GM21576 (cell line): Measurements from ENCODE around the gene RADIL.
A peak's percentile ranks its signal among the peaks of the same experiment; 100 is the strongest.
"Not testable (repeated sequence)": the region's sequence is repeated elsewhere in the genome, so short reads cannot be mapped to it uniquely, and the experiment has no call there.

Experiments used
- ATAC-seq: cut with Tn5 transposase; IDR thresholded peaks from one replicate; pipeline ENCODE4 v1.9.1; 2021; ENCODE audit warnings: mild to moderate bottlenecking, moderate library complexity; ENCODE audit not compliant: unreplicated experiment

RADIL gene

DNA sequence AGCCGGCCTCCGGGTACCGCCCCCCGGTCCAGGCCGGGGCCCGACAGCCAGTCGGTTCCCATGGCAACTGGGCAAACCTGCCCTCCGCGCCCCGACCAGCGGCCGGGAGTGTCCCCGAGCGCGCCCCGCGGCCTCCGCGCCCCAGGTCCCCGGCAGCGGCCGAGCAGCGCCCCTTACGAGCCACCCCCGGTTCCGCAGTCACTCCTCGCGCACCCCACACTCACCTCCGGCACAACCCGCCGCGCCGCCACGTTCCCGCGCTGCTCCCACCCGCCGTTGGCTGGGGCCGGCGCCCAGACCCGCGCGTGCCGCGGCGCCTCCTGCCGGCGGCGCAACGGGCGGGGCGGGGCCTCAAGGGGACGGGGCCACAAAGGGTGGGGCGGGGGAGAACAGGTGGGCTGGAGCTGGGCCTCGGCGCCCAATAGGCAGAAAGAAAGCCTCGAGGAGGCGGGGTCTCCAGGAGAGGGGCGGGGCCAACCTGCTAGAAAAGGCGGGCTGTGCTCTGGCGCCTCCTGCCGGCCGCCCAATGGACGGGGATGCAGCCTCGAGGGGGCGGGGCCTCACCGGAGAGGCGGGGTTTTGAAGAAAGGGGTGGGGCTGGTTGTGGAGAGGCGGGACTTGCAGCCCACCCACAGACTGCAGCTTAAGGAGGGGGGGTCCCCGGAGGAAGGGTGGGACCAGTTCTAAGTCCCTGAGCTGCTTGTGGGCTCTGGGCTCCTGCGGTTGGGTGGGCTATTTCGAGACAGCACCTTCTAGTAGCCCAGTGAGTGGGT lies at the start of gene RADIL:
Gene RADIL, minus strand, starts transcription at position 345 of the 773 bp plus-strand sequence. CDS start 5,577 bp downstream, outside the sequence.
- peak; percentile 90 for ATAC-seq

DNA sequence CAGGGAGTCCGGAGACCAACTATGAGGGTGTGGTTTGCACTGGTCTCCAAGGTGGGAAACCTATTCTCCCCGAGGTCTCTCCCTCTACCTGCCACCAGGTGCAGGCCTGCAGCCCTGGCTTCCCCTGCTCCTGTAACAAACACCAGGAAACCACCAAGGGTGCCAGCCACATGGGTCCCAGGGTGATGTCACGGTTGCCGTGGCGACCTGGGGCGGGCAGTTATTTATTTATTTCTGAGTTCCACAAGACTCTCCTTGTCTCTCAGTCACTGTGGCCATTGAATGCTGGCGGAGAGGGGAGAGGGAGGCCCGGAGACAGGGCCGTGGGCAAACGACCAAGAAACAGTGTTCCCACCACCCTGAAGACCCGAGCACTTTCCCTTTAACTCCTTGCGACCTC lies 48.4 kb upstream of the RADIL start:
- ATAC-seq: no peak

DNA sequence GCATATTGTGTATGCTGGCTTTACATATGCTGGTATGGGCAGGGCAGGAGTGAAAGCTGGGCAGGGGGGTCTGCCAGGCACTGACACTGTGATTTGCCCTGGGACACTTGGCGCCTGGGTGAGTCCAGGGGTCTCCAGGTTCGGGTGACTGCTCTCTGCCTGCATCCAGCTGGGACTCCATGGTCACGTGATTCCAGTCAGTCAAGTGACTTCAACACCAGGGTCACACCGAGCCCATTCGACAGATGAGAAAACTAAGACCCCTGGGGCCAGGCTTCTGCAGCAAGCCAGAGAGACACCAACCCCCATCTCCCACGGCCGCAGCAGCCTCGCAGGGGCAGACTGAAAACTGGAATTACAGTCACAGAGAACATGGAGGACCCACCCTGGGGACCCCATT lies 45.5 kb upstream of the RADIL start:
- ATAC-seq: no peak

DNA sequence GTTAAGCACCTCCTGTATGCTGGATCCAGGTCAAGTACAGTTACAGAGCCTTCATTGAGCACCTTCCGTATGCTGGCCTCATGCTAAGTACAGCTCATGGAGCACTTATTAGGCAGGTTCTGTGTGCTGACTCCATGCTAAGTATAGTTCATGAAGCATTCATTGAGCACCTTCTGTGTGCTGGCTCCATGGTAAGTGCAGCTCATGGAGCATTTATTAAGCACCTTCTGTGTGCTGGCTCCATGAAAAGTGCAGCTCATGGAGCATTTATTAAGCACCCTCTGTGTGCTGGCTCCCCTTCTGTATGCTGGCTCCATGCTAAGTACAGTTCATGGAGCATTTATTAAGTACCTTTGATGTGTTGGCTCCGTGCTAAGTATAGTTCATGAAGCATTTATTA lies 44.9 kb upstream of the RADIL start:
- ATAC-seq: no peak

DNA sequence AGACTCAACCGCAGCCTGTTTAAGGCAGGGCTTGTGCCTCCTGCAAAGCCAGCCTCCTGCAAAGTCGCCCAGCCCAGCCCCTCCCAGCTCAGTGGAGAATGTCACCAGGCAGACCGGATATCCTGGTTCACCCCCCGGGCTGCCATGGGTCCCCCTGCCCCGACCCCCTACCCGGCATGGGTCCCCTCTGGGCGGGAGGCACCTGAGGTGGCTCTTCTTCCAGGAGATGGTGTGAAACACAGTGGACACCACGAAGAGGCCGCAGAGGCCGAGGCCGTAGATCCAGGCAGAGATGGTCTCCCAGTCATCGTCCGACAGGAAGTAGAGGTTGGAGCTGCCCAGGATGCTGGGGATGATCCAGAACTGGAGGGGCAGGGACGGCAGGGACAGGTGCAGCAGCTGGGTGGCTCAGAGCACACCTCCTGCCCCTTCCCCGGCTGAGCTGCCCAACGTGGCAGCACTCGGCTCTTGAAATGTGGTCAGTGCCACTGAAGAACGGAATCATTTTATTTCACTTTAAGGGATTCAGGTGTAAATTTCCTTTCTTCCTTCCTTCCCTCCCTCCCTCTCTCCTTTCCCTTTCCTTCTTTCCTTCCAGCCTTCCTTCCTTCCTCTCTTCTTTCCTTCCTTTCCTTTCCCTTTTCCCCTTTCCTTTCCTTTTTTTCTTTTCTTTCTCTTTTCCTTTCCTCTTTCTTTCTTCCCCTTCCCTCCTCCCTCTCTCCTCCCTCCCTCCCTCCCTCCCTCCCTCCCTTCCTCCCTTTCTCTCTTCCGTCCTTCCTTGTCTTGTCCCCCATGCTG lies 36.7 kb upstream of the RADIL start:
- no peak for ATAC-seq

DNA sequence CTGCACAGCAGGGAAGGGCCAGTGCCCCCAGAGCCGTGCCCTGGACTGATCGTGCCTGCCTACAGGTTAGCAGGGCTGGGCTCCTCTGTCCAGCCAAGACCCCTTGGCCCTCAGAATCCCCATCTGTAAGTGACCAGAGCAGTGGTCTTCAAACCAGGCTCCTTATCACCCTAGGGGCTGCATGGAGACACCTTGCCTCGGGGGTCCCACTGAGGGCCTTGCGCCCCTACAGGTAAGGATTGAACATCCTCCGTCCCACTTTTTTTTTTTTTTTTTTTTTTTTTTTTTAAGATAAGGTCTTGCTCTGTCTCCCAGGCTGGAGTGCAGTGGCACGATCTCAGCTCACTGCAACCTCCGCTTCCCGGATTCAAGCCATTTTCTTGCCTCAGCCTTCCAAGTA lies 32.6 kb upstream of the RADIL start:
- no peak for ATAC-seq

DNA sequence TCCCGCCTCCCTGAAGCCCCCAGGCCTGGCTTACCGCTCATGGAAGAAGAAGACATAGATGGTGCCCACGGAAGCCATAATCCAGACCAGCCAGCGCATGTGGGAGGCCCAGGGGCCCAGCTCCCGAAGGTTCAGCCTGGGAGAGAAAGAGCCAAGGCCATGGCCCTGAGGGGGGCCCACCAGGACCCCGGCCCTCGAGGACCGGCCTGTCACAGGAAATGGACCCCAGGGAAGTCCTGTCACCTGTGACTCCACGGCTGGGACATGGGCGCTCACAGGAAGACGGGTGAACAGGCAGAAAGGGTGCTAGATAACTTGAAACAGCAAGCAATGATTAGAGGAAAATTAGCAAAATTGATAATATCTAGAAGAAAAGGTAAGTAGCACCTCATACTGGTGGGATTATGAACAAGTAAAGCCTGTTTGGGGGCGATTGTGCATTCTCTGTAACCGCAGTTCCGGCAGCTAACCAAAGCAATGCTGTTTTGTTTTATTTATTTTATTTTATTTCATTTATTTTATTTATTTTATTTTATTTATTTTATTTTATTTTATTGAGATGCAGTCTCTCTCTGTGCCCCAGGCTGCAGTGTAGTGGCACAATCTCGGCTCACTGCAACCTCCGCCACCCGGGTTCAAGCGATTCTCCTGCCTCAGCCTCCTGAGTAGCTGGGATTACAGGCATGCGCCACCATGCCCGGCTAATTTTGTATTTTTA lies 27.8 kb upstream of the RADIL start:
- ATAC-seq: no peak

DNA sequence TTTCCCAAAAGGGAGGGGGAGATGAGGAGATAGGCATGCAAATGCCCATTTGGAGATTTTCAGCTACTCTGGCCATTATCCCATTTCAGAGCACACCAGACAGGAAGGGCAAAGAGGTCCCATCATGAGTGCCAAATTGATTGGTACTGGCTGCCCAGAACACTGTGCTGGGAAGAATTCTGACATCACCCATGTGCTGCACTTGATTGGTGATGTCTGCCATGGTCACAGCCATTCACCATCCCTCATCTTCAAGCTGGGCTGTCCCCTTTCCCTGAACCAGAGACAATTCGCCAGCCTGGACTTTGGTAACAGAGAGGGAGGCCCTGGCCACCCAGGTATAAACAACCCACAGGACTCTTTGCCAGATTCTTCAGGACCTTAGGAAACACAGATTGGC lies 23.2 kb upstream of the RADIL start:
- ATAC-seq: no peak

DNA sequence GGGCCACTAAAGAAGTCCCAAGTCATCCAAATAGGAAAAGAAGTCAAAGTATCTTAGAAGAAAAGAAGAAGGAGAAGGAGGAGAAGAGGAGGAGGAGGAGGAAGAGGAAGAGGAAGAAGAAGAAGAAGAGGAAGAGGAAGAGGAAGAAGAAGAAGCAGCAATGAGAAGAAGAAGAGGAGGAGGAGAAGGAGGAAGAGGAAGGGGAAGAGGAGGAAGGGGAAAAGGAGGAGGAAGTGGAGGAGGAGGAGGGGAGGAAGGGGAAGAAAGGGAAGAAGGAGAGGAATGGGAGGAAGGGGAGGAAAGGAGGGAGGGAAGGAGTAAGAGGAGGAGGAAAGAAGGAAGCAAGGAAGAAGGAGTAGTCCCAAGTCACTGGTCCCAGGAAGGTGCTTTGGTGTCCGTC lies 21.7 kb upstream of the RADIL start:
- no peak for ATAC-seq

GRCh38 chr7:4904346-4904745 lies 20.8 kb upstream of the RADIL start:
- no peak for ATAC-seq

DNA sequence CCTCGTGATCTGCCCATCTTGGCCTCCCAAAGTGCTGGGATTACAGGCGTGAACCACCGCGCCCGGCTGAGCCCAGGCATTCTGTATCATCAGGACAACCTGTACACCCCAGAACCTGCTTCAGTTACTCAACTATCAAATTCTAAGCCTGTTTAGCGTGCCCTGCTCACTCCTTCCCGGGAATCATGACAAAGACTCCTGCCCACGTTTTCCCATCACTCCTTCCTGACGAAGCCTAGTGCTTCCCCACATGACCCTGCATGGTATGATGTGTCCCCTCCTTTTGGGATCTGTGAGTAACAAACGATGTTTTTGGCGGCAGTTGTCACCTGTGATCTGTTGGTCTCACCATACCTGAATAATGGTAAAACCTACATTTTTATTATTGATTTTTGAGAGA lies 12.2 kb upstream of the RADIL start:
- ATAC-seq: no peak

DNA sequence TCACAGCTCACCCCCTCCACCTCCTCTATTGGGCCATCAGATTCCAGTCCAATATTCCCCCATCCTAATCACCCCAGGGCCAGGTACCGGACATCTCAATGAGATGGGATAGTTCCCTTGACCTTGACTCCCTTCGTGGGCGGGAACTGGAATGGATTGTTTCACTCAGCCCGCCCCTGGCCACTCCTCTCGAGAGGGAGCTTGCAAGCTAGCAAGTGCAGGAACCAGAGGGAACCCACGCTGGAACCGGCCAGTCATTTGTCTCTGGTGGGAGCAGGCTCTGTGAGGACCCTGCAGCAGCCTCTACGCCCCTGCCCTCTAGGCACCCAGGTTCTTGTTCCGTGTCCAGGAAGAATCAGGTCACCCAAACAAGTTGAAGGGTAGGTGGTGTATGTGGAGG lies 11.0 kb upstream of the RADIL start:
- no peak for ATAC-seq

- no peak for ATAC-seq
Measured at GRCh38 chr7:4893929-4894475, 10.5 kb upstream of the RADIL start.

DNA sequence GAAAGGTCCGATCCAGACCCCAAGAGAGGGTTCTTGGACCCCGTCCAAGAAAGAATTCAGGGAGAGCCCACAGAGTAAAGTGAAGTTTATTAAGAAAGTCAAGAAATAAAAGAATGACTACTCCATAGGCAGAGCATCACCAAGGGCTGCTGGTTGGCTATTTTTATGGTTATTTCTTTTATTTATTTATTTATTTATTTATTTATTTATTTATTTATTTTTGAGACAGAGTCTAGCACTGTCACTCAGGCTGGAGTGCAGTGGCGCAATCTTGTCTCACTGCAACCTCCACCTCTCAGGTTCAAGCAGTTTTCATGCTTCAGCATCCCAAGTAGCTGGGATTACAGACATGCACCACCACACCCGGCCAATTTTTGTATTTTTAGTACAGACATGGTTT lies 9.7 kb upstream of the RADIL start:
- ATAC-seq: not testable (repeated sequence)

- not testable (repeated sequence) for ATAC-seq
Measured at GRCh38 chr7:4891522-4891921, 8.0 kb upstream of the RADIL start.

- ATAC-seq: no peak
Measured at GRCh38 chr7:4889682-4890081, 6.2 kb upstream of the RADIL start.

DNA sequence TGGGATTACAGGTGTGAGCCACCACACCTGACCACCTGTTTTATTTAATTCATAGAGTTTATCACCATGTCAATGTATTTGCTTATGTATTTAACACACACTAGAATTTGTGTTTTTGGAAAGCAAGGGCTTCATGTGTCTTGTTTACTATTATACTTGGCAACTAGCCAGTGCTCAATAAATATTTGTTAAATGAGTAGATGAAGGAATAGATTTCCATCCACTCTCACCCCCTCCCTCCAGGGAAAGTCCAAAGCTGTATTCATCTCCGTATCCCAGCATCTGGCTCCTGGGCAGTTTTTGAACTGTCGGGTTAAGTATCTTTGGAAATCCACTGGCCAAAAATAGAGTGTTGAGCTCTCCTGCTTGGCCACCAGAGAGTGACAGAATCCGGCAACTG lies 4.6 kb upstream of the RADIL start:
- no peak for ATAC-seq

- no peak for ATAC-seq
Measured at GRCh38 chr7:4886671-4887070, 3.2 kb upstream of the RADIL start.

DNA sequence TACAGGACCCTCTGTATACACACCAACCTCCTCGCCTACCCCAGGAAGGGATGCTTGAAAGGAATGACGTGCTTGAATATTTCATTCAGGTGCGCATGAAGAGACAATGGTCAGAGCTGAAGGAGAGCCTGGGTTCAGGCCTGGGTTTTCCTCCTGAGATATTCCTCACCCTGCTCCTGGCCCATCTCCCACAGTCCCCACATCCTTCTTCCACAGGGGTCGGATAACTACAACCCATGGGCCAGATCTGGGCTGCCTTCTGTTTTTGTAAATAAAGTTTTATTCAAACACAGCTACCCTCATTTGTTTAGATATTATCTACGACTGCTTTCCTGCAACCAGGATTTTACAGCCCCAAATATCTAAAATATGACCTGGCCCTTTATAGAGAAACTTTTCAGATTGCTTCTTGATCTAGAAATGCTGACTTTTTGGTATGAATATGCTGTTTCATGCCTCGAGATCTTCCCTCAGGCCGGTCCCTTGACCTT lies 1.8 kb upstream of the RADIL start:
- ATAC-seq: no peak

DNA sequence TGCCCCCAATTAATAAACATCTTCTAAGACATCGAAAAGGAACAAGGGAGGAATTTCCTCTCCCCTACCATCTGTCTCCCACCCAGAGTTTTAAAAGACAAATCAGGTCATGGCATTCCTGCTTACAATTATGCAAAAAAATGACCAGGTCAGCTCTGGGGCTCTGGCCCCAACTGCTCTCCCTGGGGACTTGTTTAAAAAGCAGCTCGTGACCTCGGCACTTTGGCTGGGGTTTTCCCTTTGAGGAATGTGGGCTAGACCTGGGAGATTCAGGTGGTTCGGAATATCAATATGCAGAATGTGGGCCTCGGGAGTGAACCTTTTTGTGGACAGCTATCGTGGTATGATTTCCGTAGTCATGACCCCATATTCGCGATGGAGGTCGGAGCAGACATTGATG lies 648 bp upstream of the RADIL start:
- no peak for ATAC-seq

- no peak for ATAC-seq
Measured at GRCh38 chr7:4883033-4883371, 514 bp downstream of the RADIL start.
